ENCODE results near the gene RASSF1.

Gene RASSF1

DNA sequence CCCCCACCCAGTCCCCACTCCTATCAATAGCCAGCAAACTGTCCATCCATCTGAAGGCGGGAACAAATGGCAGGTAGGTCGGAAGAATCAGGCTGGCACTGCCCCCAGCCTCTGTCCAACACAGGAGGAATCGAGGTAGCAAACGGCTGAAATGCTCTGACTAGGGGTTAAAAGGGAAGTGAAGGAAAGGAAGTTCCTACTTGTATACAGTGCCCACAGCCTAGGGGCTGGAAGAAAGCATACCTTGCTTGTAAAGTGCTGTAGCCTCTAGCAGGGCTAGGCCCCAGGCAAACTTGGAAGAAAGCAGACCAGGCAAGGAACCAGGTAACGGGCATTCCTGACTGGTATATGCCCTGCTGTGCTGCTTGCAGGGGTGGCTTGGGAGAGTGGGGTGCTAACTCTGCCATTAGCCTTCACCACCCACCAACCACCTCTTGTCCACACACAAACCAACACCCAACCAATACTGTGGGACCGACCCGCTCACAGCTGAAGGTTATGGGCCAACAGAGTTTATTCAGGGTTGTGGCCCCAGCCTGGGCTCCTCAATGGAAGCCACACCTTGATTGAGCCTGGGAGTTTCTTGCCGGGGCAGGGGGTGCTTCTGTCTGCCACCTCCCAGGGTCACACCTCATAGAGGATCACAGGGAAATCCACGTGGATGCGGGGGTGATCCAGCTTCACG is 15.0 kb downstream of the RASSF1 start:
- Histone ChIP-seq H3K4me2 (ENCODE audit: insufficient read depth, low read length) (peak overlapping the region; percentile 23), H3K27me3 (ENCODE audit: insufficient read depth, low read length, poor library complexity) (no peaks in the 10 kb centered on the region), H3K9ac (ENCODE audit: low read depth, low read length) (peak overlapping the region; percentile 21), H3K36me3 (ENCODE audit: insufficient read depth, low read length) (peaks cover 40% of the 10 kb centered on the region), H4K20me1 (ENCODE audit: insufficient read depth, low read length) (peaks cover 17% of the 10 kb centered on the region; the same call in 1 of the 2 replicates), H3K4me1 (ENCODE audit: insufficient read depth, low read length) (peaks cover 58% of the 10 kb centered on the region), H3K9me3 (ENCODE audit: insufficient read depth, low read length, severe bottlenecking) (no peaks in the 10 kb centered on the region), H3K4me3 (ENCODE audit: low read depth in 1 of 2, low read length in 2 of 2) (no peak overlapping the region), H2AFZ (ENCODE audit: low read depth, low read length) (no peak overlapping the region), H3K27ac (ENCODE audit: low read length) (no peak overlapping the region), H3K79me2 (ENCODE audit: insufficient read depth, low read length) (peaks cover 30% of the 10 kb centered on the region)
- DNase-seq, result no peak
- no peak for ATAC-seq (ENCODE audit: insufficient read depth, low read depth)
- TF ChIP-seq, protein P1, sequence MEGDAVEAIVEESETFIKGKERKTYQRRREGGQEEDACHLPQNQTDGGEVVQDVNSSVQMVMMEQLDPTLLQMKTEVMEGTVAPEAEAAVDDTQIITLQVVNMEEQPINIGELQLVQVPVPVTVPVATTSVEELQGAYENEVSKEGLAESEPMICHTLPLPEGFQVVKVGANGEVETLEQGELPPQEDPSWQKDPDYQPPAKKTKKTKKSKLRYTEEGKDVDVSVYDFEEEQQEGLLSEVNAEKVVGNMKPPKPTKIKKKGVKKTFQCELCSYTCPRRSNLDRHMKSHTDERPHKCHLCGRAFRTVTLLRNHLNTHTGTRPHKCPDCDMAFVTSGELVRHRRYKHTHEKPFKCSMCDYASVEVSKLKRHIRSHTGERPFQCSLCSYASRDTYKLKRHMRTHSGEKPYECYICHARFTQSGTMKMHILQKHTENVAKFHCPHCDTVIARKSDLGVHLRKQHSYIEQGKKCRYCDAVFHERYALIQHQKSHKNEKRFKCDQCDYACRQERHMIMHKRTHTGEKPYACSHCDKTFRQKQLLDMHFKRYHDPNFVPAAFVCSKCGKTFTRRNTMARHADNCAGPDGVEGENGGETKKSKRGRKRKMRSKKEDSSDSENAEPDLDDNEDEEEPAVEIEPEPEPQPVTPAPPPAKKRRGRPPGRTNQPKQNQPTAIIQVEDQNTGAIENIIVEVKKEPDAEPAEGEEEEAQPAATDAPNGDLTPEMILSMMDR (IDR thresholded peaks at IDR 0.05; ENCODE audit: borderline replicate concordance, extremely low read depth, low read length, poor library complexity, severe bottlenecking), result no peak
- TF ChIP-seq EZH2 (IDR thresholded peaks at IDR 0.05; ENCODE audit: borderline replicate concordance, low read depth, low read length, severe bottlenecking), result no peak

DNA sequence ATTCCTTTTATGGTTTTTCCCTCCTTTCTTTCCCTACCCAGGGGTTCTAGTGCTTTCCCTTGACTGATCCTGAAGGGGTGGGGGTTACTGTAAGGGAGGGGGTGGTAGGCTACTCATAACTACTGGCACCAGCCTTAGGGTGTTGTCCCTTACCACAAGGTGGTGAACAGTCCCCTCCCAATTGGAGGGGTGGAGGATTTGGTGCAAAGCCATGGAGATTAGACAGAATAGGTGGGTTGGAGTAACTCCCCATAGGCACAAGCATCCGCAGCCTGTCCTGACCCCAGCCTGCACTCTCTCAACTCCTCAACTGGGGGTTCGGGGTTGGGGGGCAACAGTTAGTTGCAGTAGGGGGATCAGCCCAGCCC is 15.5 kb downstream of the RASSF1 start:
- no peak overlapping the region for H3K4me2 ChIP-seq (ENCODE audit: insufficient read depth, low read length)
- no peak overlapping the region for H3K27ac ChIP-seq (ENCODE audit: low read length)
- H3K27me3 ChIP-seq (ENCODE audit: insufficient read depth, low read length, poor library complexity), result no peaks in the 10 kb centered on the region
- no peak for ATAC-seq (ENCODE audit: insufficient read depth, low read depth)
- peaks cover 37% of the 10 kb centered on the region for H3K36me3 ChIP-seq (ENCODE audit: insufficient read depth, low read length)
- H3K79me2 ChIP-seq (ENCODE audit: insufficient read depth, low read length), result peaks cover 31% of the 10 kb centered on the region
- H2AFZ ChIP-seq (ENCODE audit: low read depth, low read length), result no peak overlapping the region
- H3K9me3 ChIP-seq (ENCODE audit: insufficient read depth, low read length, severe bottlenecking), result no peaks in the 10 kb centered on the region
- no peak for TF ChIP-seq EZH2 (IDR thresholded peaks at IDR 0.05; ENCODE audit: borderline replicate concordance, low read depth, low read length, severe bottlenecking)
- TF ChIP-seq, protein P1 (IDR thresholded peaks at IDR 0.05; ENCODE audit: borderline replicate concordance, extremely low read depth, low read length, poor library complexity, severe bottlenecking), result no peak
- H4K20me1 ChIP-seq (ENCODE audit: insufficient read depth, low read length), result peaks cover 15% of the 10 kb centered on the region; the same call in 1 of the 2 replicates
- H3K9ac ChIP-seq (ENCODE audit: low read depth, low read length), result no peak overlapping the region
- no peak overlapping the region for H3K4me3 ChIP-seq (ENCODE audit: low read depth in 1 of 2, low read length in 2 of 2)
- peaks cover 58% of the 10 kb centered on the region for H3K4me1 ChIP-seq (ENCODE audit: insufficient read depth, low read length)
- no peak for DNase-seq

DNA sequence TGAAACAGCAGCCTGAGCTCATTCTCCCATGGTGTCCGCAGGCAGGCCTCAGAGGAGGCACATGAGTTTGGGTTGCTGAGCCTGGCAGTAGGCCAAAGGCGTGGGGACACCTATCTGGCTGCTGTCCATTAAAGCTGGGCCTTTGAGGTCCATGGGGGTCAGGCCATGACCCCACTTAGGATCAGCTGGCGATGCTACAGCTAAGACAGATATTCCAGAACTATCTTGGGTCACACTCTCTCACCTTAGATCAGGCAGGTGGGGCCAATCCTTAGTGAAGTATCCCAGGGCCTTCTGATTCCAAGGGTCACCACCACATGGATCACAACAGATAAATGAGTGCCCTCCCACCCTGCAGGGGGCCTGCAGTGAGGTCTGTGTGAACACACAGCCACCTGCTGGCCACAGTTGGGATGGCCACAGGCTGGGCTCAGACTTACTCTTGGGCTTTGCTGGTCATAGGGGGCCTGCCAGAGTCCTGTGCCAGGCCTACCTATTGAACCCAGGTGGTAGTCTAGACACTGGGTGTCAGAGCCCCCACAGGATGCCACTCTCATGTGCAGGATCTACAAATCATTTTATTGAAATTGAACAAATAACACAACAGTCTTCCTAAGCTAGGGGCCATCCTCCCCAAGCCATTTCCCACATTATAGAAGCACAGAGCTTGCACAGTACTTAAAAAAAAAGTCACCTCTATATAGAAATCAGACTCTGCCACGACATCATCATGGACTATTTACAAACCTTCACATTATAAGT is 16.1 kb downstream of the RASSF1 start:
- ATAC-seq (ENCODE audit: insufficient read depth, low read depth) (peak; percentile 34), DNase-seq (peak; percentile 71)
- peaks cover 37% of the 10 kb centered on the region for H3K36me3 ChIP-seq (ENCODE audit: insufficient read depth, low read length)
- peaks cover 58% of the 10 kb centered on the region for H3K4me1 ChIP-seq (ENCODE audit: insufficient read depth, low read length)
- no peaks in the 10 kb centered on the region for H3K9me3 ChIP-seq (ENCODE audit: insufficient read depth, low read length, severe bottlenecking)
- peaks cover 18% of the 10 kb centered on the region; the same call in 1 of the 2 replicates for H4K20me1 ChIP-seq (ENCODE audit: insufficient read depth, low read length)
- H3K27ac ChIP-seq (ENCODE audit: low read length), result no peak overlapping the region; the same call in 1 of the 2 replicates
- peaks cover 36% of the 10 kb centered on the region for H3K79me2 ChIP-seq (ENCODE audit: insufficient read depth, low read length)
- 0 out of 2 replicates have a peak overlapping the region, but pooled peaks have one; percentile 2 for H3K9ac ChIP-seq (ENCODE audit: low read depth, low read length)
- H2AFZ ChIP-seq (ENCODE audit: low read depth, low read length), result no peak overlapping the region
- no peaks in the 10 kb centered on the region for H3K27me3 ChIP-seq (ENCODE audit: insufficient read depth, low read length, poor library complexity)
- H3K4me3 ChIP-seq (ENCODE audit: low read depth in 1 of 2, low read length in 2 of 2), result no peak overlapping the region
- 0 out of 2 replicates have a peak overlapping the region, but pooled peaks have one; percentile 1 for H3K4me2 ChIP-seq (ENCODE audit: insufficient read depth, low read length)
- TF ChIP-seq, protein P1 (IDR thresholded peaks at IDR 0.05; ENCODE audit: borderline replicate concordance, extremely low read depth, low read length, poor library complexity, severe bottlenecking), result peak; percentile 92
- no peak for TF ChIP-seq EZH2 (IDR thresholded peaks at IDR 0.05; ENCODE audit: borderline replicate concordance, low read depth, low read length, severe bottlenecking)

Data from DND-41 (cell line).